HEK293T (cell line): ENCODE results near the gene ITGB7.

Experiments used
- CTBP1 ChIP-seq: fragments of 450-650 bp; IDR thresholded peaks from 2 replicates; pipeline ENCODE4 v1.6.1; 2016; ENCODE audit warnings: borderline replicate concordance
- SP1 ChIP-seq: fragments of 450-650 bp; IDR thresholded peaks from 2 replicates; pipeline ENCODE4 v1.6.1; 2017
- SUZ12 ChIP-seq: fragments of 450-650 bp; IDR thresholded peaks from 2 replicates; pipeline ENCODE4 v1.6.1; 2016; ENCODE audit warnings: mild to moderate bottlenecking
- TARDBP ChIP-seq: fragments of 450-650 bp; IDR thresholded peaks from 2 replicates; pipeline ENCODE4 v1.6.1; 2016
- ZNF384 ChIP-seq: fragments of 450-650 bp; IDR thresholded peaks from 2 replicates; pipeline ENCODE4 v1.6.1; 2016

- TF ChIP-seq SUZ12 = no peak
- no peak for TF ChIP-seq CTBP1
- TF ChIP-seq TARDBP = no peak
- TF ChIP-seq SP1 = no peak
- no peak for TF ChIP-seq ZNF384
These were observed 63.7 kb downstream of the ITGB7 start for GRCh38 chr12:53143355-53143754.
